ENCODE measurements around the gene EIF5AL1. TPM values are rescaled to one million over a fixed set of nuclear protein-coding genes. Genes with fewer than 3 reads are reported as not detected.
"Not testable (repeated sequence)": the region's sequence is repeated elsewhere in the genome, so short reads cannot be mapped to it uniquely, and the experiment has no call there.

Gene EIF5AL1
- total and polyA plus RNA-seq, 3 experiments from 2014 or later = 0.16 to 2.9 (median 2.6) TPM

DNA sequence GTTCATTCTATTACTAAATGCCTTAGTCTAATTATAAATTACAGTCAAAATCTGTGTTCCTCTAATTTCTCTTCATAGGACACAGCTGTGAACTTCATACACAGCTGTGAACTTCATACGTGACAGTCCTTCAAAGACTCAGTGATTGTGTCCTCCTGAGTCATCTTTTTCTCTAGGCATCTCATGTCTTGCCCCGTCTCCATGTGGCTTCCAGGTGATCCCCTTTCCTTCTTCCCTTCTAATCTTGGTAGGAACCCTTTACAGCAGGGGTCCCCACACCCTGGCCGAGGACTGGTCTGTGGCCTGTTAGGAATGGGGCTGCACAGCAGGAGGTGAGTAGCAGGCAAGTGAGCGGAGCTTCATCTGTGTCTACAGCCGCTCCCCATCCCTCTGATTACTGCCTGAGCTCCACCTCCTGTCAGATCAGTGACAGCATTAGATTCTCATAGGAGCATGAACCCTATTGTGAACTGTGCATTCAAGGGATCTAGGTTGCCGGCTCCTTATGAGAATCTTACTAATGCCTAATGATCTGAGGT lies 14.0 kb upstream of the EIF5AL1 start:
- H3K36me3 ChIP-seq (ENCODE audit: insufficient read depth, low read length) = no peaks in the 10 kb centered on the region
- no peak overlapping the region for H3K27ac ChIP-seq (ENCODE audit: low read depth, low read length)
- Mint-ChIP-seq H3K4me1 (no peaks in the 10 kb centered on the region), H3K4me3 (no peak overlapping the region), H3K27me3 (peaks cover 19 to 45% of the 10 kb centered on the region in 2 donors), H3K36me3 (no peaks in the 10 kb centered on the region), H3K9me3 (no peaks in the 10 kb centered on the region), H3K27ac (no peak overlapping the region)
- H3K27me3 ChIP-seq (ENCODE audit: insufficient read depth, low read length, poor library complexity, severe bottlenecking) = peaks cover 3% of the 10 kb centered on the region
- no peak for DNase-seq
- ChIA-PET POLR2A (no interaction called here), CTCF (interaction anchor here (1.5 kb wide), 1 partner anchor 124 kb away, joined by 5 read pairs; no protein-coding TSS in a partner anchor)
- no peaks in the 10 kb centered on the region for H3K9me3 ChIP-seq (ENCODE audit: low read length)
- H3K4me3 ChIP-seq (ENCODE audit: low read length) = no peak overlapping the region
- no peaks in the 10 kb centered on the region for H3K4me1 ChIP-seq (ENCODE audit: insufficient read depth, low read length)

DNA sequence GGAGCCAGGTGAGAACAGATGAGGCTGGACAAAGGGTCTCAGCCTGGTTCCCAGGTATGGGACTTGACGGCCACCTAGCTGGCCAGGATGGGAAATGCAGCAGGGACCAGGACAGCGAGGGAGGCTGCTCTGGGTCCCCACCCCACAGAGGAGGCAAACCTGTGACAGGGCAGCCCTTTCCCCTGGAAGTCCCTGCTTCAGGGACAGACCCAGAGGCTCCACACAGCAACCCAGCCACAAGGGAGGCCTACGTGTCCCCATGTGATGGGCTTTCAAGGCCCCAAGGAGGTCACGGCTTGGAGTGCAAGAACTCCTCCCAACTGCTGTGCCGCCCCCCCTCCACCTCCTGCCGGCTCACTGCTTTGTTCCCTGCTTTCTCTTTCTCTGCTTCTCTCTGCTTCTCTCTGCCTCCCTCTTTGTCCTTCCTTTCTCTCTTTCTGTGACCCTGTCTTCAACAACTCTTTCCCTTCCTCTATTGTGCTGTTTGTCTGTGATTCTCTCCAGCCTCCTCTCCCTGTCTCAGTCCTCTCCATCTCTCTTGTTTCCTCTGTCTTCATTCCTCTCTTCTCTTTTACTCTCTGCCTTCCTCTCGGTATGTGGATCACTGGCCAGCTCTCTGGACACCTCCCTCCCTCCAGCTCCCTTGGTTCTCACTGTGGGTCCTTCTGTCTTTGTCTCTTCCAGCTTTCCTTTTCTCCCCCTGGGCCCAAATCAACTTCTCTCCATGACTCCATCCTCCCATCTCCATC lies 9.6 kb upstream of the EIF5AL1 start:
- DNase-seq = no peak
- ChIA-PET POLR2A (no interaction called here), CTCF (no interaction called here)
- no peaks in the 10 kb centered on the region for H3K36me3 ChIP-seq (ENCODE audit: insufficient read depth, low read length)
- H3K27ac ChIP-seq (ENCODE audit: low read depth, low read length) = no peak overlapping the region
- H3K4me3 Mint-ChIP-seq = no peak overlapping the region
- H3K27ac Mint-ChIP-seq = peak overlapping the region in 2 of 8 donors; percentile 3 to 92
- peaks cover 16 to 37% of the 10 kb centered on the region in 2 donors for H3K27me3 Mint-ChIP-seq
- no peaks in the 10 kb centered on the region for H3K9me3 Mint-ChIP-seq
- no peaks in the 10 kb centered on the region for H3K36me3 Mint-ChIP-seq
- no peaks in the 10 kb centered on the region for H3K4me1 ChIP-seq (ENCODE audit: insufficient read depth, low read length)
- H3K4me3 ChIP-seq (ENCODE audit: low read length) = no peak overlapping the region
- no peaks in the 10 kb centered on the region for H3K9me3 ChIP-seq (ENCODE audit: low read length)
- H3K27me3 ChIP-seq (ENCODE audit: insufficient read depth, low read length, poor library complexity, severe bottlenecking) = no peaks in the 10 kb centered on the region
- no peaks in the 10 kb centered on the region for H3K4me1 Mint-ChIP-seq

DNA sequence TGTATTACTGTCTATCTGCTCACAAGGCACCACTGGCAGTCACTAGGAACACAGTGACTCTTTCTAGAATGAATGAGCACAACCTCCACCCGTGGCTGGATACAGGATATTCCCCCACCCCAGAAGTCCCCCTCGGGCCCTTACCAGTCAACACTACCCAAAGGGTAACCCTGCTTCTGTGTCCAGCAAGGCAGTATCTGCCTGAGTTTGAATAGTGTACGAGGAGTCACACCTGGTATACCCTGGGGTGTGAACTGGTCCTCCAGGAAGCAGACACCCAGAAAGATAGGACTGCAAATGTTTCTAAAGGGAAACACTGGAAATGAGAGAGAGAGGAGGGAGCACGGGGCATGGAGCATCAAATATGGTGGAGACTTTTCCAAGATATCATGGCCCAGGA lies 8.5 kb upstream of the EIF5AL1 start:
- DNase-seq; H3K4me1 Mint-ChIP-seq; POLR2A ChIA-PET; H3K4me3 Mint-ChIP-seq; CTCF ChIA-PET; H3K36me3 Mint-ChIP-seq; H3K9me3 Mint-ChIP-seq; H3K27ac Mint-ChIP-seq; H3K4me1 ChIP-seq (ENCODE audit: insufficient read depth, low read length); H3K27me3 ChIP-seq (ENCODE audit: insufficient read depth, low read length, poor library complexity, severe bottlenecking); H3K4me3 ChIP-seq (ENCODE audit: low read length); H3K9me3 ChIP-seq (ENCODE audit: low read length); H3K27ac ChIP-seq (ENCODE audit: low read depth, low read length); H3K36me3 ChIP-seq (ENCODE audit: insufficient read depth, low read length): not testable (repeated sequence)
- H3K27me3 Mint-ChIP-seq = peaks cover 10 to 29% of the 10 kb centered on the region in 2 donors

DNA sequence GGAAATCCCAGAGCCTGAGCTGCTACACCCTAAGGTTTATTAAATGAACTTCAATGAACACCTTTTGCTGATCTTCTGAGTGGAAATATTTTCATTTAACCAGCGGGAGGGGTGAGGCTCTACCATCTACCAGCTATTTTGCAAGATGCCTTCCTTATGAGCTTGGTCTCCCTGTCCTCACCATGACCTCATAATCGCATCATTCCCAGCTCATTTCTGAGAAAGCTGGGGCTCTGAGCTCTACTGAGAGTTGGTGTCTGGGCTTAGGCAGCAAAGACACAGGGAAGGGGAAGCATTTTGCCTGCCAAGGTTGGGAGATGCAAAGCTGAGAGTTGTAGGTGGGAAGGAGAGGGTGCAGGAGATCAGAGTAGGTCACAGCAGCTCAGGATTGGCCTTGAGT lies 7.8 kb upstream of the EIF5AL1 start:
- H3K4me3 Mint-ChIP-seq; H3K27ac ChIP-seq (ENCODE audit: low read depth, low read length); H3K36me3 Mint-ChIP-seq; H3K27me3 ChIP-seq (ENCODE audit: insufficient read depth, low read length, poor library complexity, severe bottlenecking); DNase-seq; H3K36me3 ChIP-seq (ENCODE audit: insufficient read depth, low read length); H3K27ac Mint-ChIP-seq; H3K9me3 Mint-ChIP-seq; H3K4me1 ChIP-seq (ENCODE audit: insufficient read depth, low read length); H3K4me1 Mint-ChIP-seq; H3K4me3 ChIP-seq (ENCODE audit: low read length); CTCF ChIA-PET; H3K9me3 ChIP-seq (ENCODE audit: low read length); POLR2A ChIA-PET: not testable (repeated sequence)
- peaks cover 9 to 25% of the 10 kb centered on the region in 2 donors for H3K27me3 Mint-ChIP-seq

DNA sequence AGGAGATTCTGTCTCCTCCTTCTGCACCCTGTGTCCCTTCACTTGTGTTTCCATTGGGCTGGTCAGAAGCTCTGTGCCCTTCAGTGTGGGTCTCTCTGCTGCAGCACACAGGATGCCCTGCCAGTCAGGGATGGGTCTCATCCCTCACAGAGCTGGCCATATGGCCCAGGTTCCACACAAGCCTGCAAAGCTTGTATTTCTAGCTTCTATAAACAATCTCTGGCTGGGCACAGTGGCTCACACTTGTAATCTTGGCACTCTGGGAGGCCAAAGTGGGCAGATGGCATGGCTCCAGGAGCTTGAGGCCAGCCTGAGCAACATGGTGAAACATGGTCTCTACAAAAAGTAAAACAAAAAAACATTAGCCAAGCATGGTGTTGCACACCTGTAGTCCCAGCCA lies 7.0 kb upstream of the EIF5AL1 start:
- CTCF ChIA-PET; DNase-seq; POLR2A ChIA-PET; H3K4me1 Mint-ChIP-seq; H3K36me3 ChIP-seq (ENCODE audit: insufficient read depth, low read length); H3K4me3 Mint-ChIP-seq; H3K36me3 Mint-ChIP-seq; H3K4me3 ChIP-seq (ENCODE audit: low read length); H3K4me1 ChIP-seq (ENCODE audit: insufficient read depth, low read length); H3K27me3 ChIP-seq (ENCODE audit: insufficient read depth, low read length, poor library complexity, severe bottlenecking); H3K27ac ChIP-seq (ENCODE audit: low read depth, low read length); H3K9me3 Mint-ChIP-seq; H3K9me3 ChIP-seq (ENCODE audit: low read length): not testable (repeated sequence)
- Mint-ChIP-seq H3K27me3 (peaks cover 6 to 22% of the 10 kb centered on the region in 2 donors), H3K27ac (peak overlapping the region in 1 of 8 donors; percentile 38)

DNA sequence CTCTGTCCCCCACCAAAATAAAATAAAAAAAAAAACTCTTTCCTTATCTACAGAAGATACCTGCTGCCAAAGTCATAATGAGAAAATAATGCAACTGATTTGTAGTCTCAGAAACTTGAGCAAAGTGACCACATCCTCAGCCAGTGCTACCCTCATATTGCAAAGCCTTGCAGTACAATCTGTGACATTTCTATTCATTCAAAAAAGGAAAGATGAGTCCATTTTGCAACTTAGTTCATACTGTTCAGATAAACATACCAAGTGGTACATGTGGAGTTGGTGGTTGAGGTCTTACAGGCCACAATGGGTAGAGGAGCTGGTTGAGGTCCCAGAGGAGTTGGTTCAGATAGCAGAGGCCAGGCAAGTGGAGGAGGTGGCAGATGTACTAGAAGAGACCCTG lies 6.5 kb upstream of the EIF5AL1 start:
- H3K36me3 ChIP-seq (ENCODE audit: insufficient read depth, low read length) = no peaks in the 10 kb centered on the region
- H3K4me3 ChIP-seq (ENCODE audit: low read length) = no peak overlapping the region
- Mint-ChIP-seq H3K36me3 (no peaks in the 10 kb centered on the region), H3K4me3 (no peak overlapping the region), H3K27ac (peak overlapping the region in 1 of 8 donors; percentile 41), H3K9me3 (no peaks in the 10 kb centered on the region), H3K27me3 (peaks cover 6 to 21% of the 10 kb centered on the region in 2 donors), H3K4me1 (no peaks in the 10 kb centered on the region)
- H3K4me1 ChIP-seq (ENCODE audit: insufficient read depth, low read length) = no peaks in the 10 kb centered on the region
- CTCF ChIA-PET = no interaction called here
- no peak overlapping the region for H3K27ac ChIP-seq (ENCODE audit: low read depth, low read length)
- no peaks in the 10 kb centered on the region for H3K9me3 ChIP-seq (ENCODE audit: low read length)
- POLR2A ChIA-PET = no interaction called here
- DNase-seq = no peak
- no peaks in the 10 kb centered on the region for H3K27me3 ChIP-seq (ENCODE audit: insufficient read depth, low read length, poor library complexity, severe bottlenecking)

DNA sequence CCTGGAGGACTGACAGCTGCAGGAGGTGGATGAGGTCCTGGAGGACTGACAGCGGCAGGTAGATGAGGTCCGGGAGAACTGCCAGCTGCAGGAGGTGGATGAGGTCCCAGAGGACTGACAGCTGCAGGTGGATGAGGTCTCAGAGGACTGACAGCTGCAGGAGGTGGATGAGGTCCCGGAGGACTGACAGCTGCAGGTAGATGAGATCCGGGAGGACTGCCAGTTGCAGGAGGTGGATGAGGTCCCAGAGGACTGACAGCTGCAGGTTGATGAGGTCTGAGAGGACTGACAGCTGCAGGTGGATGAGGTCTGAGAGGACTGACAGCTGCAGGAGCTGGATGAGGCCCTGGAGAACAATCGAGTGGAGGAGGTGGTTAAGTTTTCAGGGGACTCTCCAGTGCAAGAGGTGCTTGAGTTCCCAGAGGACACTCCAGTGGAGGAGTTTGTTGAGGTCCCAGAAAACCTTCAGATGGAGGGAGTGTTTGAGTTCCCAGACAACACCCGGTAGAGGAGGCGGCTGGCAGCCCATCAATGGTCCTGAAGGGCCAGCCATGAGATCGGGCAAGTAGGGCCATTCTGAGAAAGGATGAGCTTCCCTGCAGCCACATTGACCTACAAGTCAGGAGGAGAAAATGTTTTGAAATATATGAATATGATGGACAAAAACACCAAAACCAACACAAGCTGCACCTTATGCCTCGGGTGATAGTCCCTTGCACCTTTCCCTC lies 4.7 kb upstream of the EIF5AL1 start:
- H3K9me3 ChIP-seq (ENCODE audit: low read length) = no peaks in the 10 kb centered on the region
- Mint-ChIP-seq H3K27ac (peak overlapping the region in 1 of 8 donors; percentile 68), H3K27me3 (peaks cover 9 to 15% of the 10 kb centered on the region in 2 donors), H3K4me1 (no peaks in the 10 kb centered on the region), H3K4me3 (no peak overlapping the region), H3K36me3 (no peaks in the 10 kb centered on the region), H3K9me3 (no peaks in the 10 kb centered on the region)
- no peak overlapping the region for H3K27ac ChIP-seq (ENCODE audit: low read depth, low read length)
- no peak for DNase-seq
- ChIA-PET CTCF (no interaction called here), POLR2A (no interaction called here)
- no peaks in the 10 kb centered on the region for H3K4me1 ChIP-seq (ENCODE audit: insufficient read depth, low read length)
- no peaks in the 10 kb centered on the region for H3K36me3 ChIP-seq (ENCODE audit: insufficient read depth, low read length)
- H3K4me3 ChIP-seq (ENCODE audit: low read length) = no peak overlapping the region
- H3K27me3 ChIP-seq (ENCODE audit: insufficient read depth, low read length, poor library complexity, severe bottlenecking) = no peaks in the 10 kb centered on the region

DNA sequence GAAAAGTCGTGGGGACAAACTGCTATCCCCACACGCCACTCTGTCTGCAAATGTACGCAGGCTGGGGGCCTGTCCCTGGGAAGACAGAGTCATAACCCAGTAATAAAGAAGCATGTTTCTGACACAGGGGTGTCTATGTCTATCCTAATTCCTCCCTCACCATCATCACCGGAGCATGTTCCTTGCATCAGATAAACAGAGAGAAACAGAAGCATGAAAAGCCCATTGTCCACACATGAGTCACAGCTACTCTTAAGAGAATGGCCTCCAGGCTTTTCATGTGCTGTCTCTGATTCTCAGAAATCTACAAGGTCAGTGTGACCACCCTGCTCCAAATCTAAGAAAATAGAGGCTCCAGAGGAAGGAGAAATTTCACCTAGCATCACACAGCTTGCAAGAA lies 4.1 kb upstream of the EIF5AL1 start:
- H3K4me3 Mint-ChIP-seq; H3K27ac Mint-ChIP-seq; H3K27me3 ChIP-seq (ENCODE audit: insufficient read depth, low read length, poor library complexity, severe bottlenecking); H3K4me3 ChIP-seq (ENCODE audit: low read length); H3K36me3 Mint-ChIP-seq; POLR2A ChIA-PET; H3K4me1 ChIP-seq (ENCODE audit: insufficient read depth, low read length); H3K9me3 ChIP-seq (ENCODE audit: low read length); H3K4me1 Mint-ChIP-seq; CTCF ChIA-PET; H3K9me3 Mint-ChIP-seq; DNase-seq; H3K27ac ChIP-seq (ENCODE audit: low read depth, low read length); H3K36me3 ChIP-seq (ENCODE audit: insufficient read depth, low read length): not testable (repeated sequence)
- H3K27me3 Mint-ChIP-seq = peaks cover 9 to 10% of the 10 kb centered on the region in 2 donors

Measured in CD8-positive, alpha-beta memory T cell (primary cell).